ENCODE results near the gene IFNGR2.
A peak's percentile ranks its signal among the peaks of the same experiment; 100 is the strongest.
"Not testable (repeated sequence)": the region's sequence is repeated elsewhere in the genome, so short reads cannot be mapped to it uniquely, and the experiment has no call there.

The IFNGR2 gene

GRCh38 chr21:33377221-33377920 is 25.8 kb upstream of the IFNGR2 start:
- no peak for DNase-seq (ENCODE audit: low read depth in 3 of 3)

DNA sequence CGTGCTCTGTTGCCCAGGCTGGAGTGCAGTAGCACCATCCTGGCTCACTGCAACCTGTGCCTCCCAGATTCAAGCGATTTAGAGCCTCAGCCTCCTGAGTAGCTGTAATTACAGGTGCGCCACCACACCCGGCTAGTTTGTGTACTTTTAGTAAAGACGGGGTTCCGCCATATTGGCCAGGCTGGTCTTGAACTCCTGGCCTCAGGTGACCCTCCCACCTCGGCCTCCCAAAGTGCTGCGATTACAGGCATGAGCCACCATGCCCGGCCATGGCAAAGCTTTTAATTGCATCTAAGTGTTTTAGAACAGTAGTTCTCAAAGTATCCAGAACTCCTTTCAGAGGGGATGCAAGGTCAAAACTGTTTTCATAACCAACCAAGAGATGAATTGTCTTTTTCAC is 25.1 kb upstream of the IFNGR2 start:
- no peak for DNase-seq (ENCODE audit: low read depth in 3 of 3)

GRCh38 chr21:33379934-33380333 is 23.3 kb upstream of the IFNGR2 start:
- DNase-seq (ENCODE audit: low read depth in 3 of 3), result not testable (repeated sequence)

- peak; percentile 75 to 91 (median 88) for DNase-seq (ENCODE audit: low read depth in 3 of 3)
Observed at GRCh38 chr21:33380483-33380998, 22.7 kb upstream of the IFNGR2 start.

GRCh38 chr21:33381381-33381780 is 21.8 kb upstream of the IFNGR2 start:
- not testable (repeated sequence) for DNase-seq (ENCODE audit: low read depth in 3 of 3)

- peak; percentile 47 to 68 (median 60) for DNase-seq (ENCODE audit: low read depth in 3 of 3)
Observed at GRCh38 chr21:33383056-33383888, 19.9 kb upstream of the IFNGR2 start.

- DNase-seq (ENCODE audit: low read depth in 3 of 3), result no peak
Observed at GRCh38 chr21:33384841-33385331, 18.3 kb upstream of the IFNGR2 start.

DNA sequence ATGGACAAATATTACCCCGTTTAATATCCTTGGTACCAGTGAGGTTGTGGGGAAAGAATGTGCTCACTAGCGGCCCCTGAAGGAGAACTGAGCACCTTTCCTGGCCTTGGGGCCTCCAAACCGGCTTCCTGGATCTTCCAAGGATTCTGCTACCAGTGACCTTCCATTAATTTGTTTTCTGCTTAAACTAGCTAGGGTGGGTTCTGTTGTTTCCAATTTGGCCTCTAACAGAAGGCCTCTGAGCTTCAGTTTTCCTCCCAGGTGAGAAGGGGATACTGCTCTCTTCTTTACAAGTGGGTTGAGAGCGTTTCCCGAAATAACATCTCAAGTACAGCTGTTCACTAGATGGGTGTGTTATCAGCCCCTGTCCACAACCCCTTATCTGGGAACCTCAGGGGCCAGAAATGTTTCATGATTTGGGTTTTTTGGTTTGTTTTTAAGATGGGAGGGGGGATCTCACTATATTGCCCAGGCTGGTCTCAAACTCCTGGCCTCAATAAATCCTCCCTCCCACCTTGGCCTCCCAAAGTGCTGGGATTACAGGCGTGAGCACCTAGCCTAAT is 16.9 kb upstream of the IFNGR2 start:
- no peak for DNase-seq (ENCODE audit: low read depth in 3 of 3)

DNA sequence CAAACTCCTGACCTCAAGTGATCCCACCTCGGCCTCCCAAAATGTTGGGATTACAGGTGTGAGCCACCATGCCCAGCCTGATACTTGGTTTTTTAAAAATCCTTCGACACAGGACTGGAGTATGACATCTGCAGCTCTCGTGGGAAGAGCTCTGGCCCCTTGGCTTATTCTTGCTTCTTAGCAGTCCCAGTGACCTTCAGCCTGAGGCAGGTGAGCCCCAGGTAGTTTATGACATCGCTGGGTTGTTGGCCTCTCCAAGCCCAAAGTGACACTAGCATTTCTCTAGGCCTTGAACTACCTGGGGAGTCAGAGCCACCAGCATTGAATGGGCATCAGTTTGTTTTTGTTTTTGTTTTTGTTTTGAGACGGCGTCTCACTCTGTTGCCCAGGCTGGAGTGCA is 15.9 kb upstream of the IFNGR2 start:
- no peak for DNase-seq (ENCODE audit: low read depth in 3 of 3)

GRCh38 chr21:33388188-33388587 is 15.0 kb upstream of the IFNGR2 start:
- no peak for DNase-seq (ENCODE audit: low read depth in 3 of 3)

- no peak for DNase-seq (ENCODE audit: low read depth in 3 of 3)
Observed at GRCh38 chr21:33390479-33390878, 12.7 kb upstream of the IFNGR2 start.

DNA sequence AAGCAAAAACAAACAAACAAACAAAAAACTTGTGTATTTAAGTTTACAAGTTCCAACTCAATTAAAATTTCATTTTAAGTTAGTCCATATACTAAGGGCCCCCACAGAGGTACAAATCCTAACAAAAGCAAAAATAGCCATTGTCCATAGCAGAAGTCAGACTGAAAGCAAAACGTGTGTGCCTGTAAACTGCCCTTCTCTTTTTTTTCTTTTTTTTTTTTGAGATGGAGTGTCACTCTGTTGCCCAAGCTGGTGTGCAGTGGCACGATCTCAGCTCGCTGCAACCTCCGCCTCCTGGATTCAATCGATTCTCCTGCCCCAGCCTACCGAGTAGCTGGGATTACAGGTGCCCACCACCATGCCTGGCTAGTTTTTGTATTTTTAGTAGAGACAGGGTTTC is 11.6 kb upstream of the IFNGR2 start:
- DNase-seq (ENCODE audit: low read depth in 3 of 3), result no peak

DNA sequence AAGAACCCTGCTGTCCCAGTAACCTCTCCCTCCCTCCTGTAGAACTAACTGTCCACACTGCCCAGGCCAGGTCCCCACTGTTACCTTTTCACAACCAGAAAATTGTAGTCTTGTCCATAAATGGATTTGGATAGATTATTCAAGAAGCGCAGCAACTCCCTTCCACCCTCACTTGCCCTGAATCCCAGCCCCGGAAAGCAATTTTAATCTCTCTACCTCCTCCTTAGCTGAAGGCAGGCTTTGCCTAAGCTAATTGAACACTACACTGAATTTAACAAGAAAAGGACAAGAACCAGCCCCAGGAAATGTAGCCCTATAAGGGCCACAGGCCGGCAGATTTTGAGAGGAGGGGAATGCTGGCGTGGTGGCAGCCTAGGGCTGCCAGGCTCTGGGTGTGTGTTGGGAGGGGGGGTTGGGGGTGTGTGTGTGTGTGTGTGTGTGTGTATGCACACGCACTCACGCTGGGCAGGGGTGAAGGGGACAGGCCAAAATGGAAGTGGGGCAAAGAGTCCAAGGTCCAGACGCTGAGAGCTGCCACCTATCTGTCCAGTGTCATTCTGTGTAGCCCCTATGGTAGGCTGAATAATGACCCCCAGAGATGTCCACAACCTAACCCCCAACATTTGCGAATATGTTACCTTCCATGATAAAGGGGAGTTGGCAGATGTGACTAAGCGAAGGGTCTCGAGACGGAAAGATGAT is 10.8 kb upstream of the IFNGR2 start:
- no peak for DNase-seq (ENCODE audit: low read depth in 3 of 3)

DNA sequence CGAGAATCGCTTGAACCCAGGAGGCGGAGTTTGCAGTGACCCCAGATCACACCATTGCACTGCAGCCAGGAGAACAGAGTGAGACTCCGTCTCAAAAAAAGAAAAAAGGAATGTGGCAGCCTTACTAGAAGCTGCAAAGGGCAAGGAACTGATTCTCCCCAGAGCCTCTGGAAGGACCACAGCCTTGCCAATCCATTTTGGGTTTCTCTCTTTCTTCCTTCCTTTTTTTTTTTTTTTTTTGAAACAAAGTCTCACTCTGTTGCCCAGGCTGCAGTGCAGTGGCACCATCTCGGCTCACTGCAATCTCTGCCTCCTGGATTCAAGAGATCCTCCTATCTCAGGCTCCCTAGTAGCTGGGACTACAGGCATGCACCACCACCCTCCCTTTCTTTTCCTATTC is 9.9 kb upstream of the IFNGR2 start:
- DNase-seq (ENCODE audit: low read depth in 3 of 3), result no peak

- no peak for DNase-seq (ENCODE audit: low read depth in 3 of 3)
Observed at GRCh38 chr21:33394260-33394659, 9.0 kb upstream of the IFNGR2 start.

GRCh38 chr21:33395891-33396331 is 7.3 kb upstream of the IFNGR2 start:
- no peak for DNase-seq (ENCODE audit: low read depth in 3 of 3)

GRCh38 chr21:33396436-33396835 is 6.8 kb upstream of the IFNGR2 start:
- no peak for DNase-seq (ENCODE audit: low read depth in 3 of 3)

DNA sequence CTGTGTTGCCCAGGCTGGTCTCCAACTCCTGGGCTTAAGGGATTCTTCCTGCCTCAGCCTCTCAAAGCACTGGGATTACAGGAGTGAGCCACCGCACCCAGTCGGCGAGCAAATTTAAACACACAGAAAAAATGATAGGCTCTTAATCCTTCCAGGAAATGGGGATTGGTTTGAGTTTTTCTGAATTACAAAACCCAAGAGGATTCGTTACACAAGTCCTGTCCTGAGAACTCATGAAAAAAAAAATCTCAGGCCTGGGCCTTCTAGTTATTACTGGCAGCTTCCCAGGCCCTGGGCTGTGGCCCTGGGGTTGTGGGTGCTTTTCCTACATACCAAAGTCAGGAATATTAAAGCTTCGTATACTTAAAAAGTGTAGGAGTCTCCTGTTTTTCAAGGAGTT is 6.3 kb upstream of the IFNGR2 start:
- no peak for DNase-seq (ENCODE audit: low read depth in 3 of 3)

DNA sequence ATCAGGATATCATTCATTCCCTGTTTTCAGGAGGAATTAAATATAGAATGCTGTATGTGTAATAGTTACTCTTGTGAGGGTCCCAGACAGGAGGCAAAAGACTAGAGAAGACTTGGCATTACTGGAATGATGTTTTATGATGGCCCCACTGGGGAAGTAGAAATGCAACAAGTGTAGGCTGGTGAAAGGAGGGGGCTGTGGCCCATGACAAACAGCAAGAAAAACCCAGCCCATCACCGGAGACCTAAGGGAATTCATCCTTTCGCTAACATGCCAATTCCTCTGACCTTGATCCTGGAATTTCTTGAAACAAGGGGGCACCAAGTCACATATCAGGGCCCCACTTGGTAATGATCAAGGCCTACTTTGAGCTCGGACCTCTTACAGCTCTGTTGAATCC is 5.5 kb upstream of the IFNGR2 start:
- DNase-seq (ENCODE audit: low read depth in 3 of 3), result no peak

DNA sequence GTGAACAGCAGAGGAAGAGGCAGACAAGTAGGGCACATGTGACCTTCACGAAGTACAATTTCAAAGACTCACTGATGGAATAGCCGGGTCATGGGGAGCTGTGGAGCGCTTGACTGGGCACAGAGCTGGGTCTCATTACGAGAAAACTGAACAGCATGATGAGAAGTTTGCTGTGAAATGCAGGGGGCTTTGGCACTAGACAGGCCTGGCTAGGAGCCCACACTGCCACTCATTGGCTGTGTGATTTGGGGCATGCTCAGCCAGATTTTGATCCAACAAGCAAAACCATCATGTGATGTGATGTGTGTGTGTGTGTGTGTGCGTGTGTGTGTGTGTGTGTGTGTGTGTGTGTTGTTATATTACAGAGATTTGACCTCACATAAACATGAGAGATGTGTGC is 4.9 kb upstream of the IFNGR2 start:
- DNase-seq (ENCODE audit: low read depth in 3 of 3), result no peak

- DNase-seq (ENCODE audit: low read depth in 3 of 3), result no peak
Observed at GRCh38 chr21:33401630-33401992, 1.6 kb upstream of the IFNGR2 start.
